Stimulated activated effector memory CD8-positive, alpha-beta T cell treated with anti-CD3 and anti-CD28 coated beads, Interleukin-12 subunit alpha, Interleukin-12 subunit beta, amount 100 ng/mL, for 72 hours (primary cell): ENCODE results near the gene KLHL29.

Source experiments
- ATAC-seq: fragments of 150-1000 bp; cut with Tn5 transposase; 2 replicates; pipeline ENCODE4 v1.10.0; 2021
- DNase-seq, 2 donors: peaks; one replicate each; pipeline ENCODE4 v3.0.0; 2021 to 2022; ENCODE audit warnings: low spot score in 2 of 2
- H3K27ac Mint-ChIP-seq: one replicate; pipeline ENCODE4 v1.8.0; 2022; ENCODE audit warnings: mild to moderate bottlenecking, mixed read lengths
- H3K36me3 Mint-ChIP-seq: one replicate; pipeline ENCODE4 v1.8.0; 2022; ENCODE audit warnings: mild to moderate bottlenecking, mixed read lengths
- H3K4me1 Mint-ChIP-seq: one replicate; pipeline ENCODE4 v1.8.0; 2022; ENCODE audit warnings: mixed read lengths
- H3K4me3 Mint-ChIP-seq: one replicate; pipeline ENCODE4 v1.8.0; 2022; ENCODE audit warnings: mild to moderate bottlenecking, mixed read lengths
- H3K9me3 Mint-ChIP-seq: one replicate; pipeline ENCODE4 v1.8.0; 2022; ENCODE audit warnings: mixed read lengths

The KLHL29 gene

GRCh38 chr2:23571527-23572282, 186.7 kb downstream of the KLHL29 start:
- ATAC-seq (no peak), DNase-seq (no peak)
- no peaks in the 10 kb centered on the region for H3K36me3 Mint-ChIP-seq
- no peak overlapping the region for H3K27ac Mint-ChIP-seq
- H3K4me1 Mint-ChIP-seq, result no peaks in the 10 kb centered on the region
- no peak overlapping the region for H3K4me3 Mint-ChIP-seq
- no peaks in the 10 kb centered on the region for H3K9me3 Mint-ChIP-seq

GRCh38 chr2:23574919-23575654, 190.1 kb downstream of the KLHL29 start:
- no peaks in the 10 kb centered on the region for H3K4me1 Mint-ChIP-seq
- no peak overlapping the region for H3K4me3 Mint-ChIP-seq
- H3K36me3 Mint-ChIP-seq, result no peaks in the 10 kb centered on the region
- H3K9me3 Mint-ChIP-seq, result no peaks in the 10 kb centered on the region
- DNase-seq (no peak), ATAC-seq (no peak)
- no peak overlapping the region for H3K27ac Mint-ChIP-seq

- Mint-ChIP-seq H3K4me1 (no peaks in the 10 kb centered on the region), H3K9me3 (no peaks in the 10 kb centered on the region), H3K4me3 (no peak overlapping the region), H3K36me3 (no peaks in the 10 kb centered on the region), H3K27ac (no peak overlapping the region)
- DNase-seq (no peak), ATAC-seq (no peak)
These were observed 194.1 kb downstream of the KLHL29 start for GRCh38 chr2:23578964-23579671.

DNA sequence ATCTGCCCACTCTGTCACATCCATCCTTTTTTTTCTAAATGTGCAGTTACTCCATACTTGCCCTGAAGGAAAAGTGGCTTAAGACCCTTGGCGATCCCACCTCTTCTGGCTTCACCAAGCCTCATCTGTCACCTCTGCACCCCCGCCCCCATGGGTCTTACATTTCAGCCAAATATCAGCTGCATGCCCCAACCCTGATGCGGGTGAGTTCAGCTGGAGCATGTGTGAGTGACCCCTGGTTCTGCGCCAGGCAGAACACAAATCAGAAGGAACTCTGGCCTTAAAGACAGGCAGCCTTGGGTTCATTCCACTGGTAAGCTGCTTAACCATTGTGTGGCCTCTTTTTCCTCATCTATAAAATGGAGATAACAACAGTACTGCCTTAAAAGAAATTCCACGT, 194.7 kb downstream of the KLHL29 start:
- no peak for DNase-seq
- no peaks in the 10 kb centered on the region for H3K36me3 Mint-ChIP-seq
- no peak for ATAC-seq
- H3K27ac Mint-ChIP-seq, result no peak overlapping the region
- no peaks in the 10 kb centered on the region for H3K4me1 Mint-ChIP-seq
- H3K4me3 Mint-ChIP-seq, result no peak overlapping the region
- H3K9me3 Mint-ChIP-seq, result no peaks in the 10 kb centered on the region

- ATAC-seq, result no peak
These were observed 198.5 kb downstream of the KLHL29 start for GRCh38 chr2:23583467-23583866.

GRCh38 chr2:23584054-23584745, 199.2 kb downstream of the KLHL29 start:
- Mint-ChIP-seq H3K36me3 (no peaks in the 10 kb centered on the region), H3K9me3 (no peaks in the 10 kb centered on the region), H3K4me3 (no peak overlapping the region), H3K27ac (no peak overlapping the region), H3K4me1 (no peaks in the 10 kb centered on the region)
- no peak for ATAC-seq
- DNase-seq, result no peak

More at GRCh38 chr2:23583467-23583866, 198.5 kb downstream of the KLHL29 start:
- H3K9me3 Mint-ChIP-seq, result no peaks in the 10 kb centered on the region
- H3K4me1 Mint-ChIP-seq, result no peaks in the 10 kb centered on the region
- H3K36me3 Mint-ChIP-seq, result no peaks in the 10 kb centered on the region
- no peak for DNase-seq
- H3K27ac Mint-ChIP-seq, result no peak overlapping the region
- H3K4me3 Mint-ChIP-seq, result no peak overlapping the region

DNA sequence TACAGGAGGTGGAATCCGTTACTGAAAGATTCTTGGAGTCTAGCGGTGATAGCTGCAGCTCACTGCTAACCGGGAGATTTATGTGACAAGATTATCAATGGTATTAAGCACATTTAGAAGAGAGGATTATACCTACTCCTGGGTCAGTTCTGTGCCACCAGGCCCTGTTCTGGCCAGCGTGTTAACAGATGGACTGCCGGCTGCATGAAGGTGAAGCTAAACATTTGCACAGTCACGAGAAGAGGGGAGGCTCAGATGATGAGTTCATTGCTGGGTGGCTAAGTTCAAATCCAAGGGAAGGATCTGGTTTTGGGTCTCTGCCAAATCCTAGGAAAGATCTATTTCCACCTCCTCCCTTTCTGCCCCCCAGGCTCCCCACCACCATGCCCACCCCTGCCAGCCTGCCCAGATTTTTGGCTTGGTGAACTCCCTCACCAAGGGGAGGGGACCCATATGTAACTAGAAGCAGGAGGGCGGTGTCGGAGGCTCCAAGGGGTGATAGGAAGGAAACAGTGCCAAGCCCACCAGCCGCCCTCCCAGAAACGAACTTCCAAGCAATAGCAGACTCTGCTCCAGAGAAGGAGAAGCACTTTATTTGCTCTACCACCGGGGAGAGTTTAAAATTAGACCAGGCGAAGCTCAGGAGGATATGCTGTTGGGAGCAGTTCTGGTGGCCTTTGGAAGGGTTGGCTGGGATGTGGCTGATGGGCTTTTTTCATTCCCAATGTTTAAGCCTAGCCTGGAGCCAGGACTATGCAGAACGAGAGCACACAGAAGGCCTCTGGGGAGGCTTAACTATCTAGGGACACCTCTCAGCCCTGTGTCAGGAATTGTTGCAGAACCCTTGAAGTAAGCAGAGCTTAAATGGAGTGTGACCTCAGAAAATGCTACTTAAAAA, 200.5 kb downstream of the KLHL29 start:
- H3K36me3 Mint-ChIP-seq, result no peaks in the 10 kb centered on the region
- H3K4me1 Mint-ChIP-seq, result no peaks in the 10 kb centered on the region
- no peak overlapping the region for H3K27ac Mint-ChIP-seq
- ATAC-seq, result no peak
- no peak for DNase-seq
- no peaks in the 10 kb centered on the region for H3K9me3 Mint-ChIP-seq
- H3K4me3 Mint-ChIP-seq, result no peak overlapping the region

DNA sequence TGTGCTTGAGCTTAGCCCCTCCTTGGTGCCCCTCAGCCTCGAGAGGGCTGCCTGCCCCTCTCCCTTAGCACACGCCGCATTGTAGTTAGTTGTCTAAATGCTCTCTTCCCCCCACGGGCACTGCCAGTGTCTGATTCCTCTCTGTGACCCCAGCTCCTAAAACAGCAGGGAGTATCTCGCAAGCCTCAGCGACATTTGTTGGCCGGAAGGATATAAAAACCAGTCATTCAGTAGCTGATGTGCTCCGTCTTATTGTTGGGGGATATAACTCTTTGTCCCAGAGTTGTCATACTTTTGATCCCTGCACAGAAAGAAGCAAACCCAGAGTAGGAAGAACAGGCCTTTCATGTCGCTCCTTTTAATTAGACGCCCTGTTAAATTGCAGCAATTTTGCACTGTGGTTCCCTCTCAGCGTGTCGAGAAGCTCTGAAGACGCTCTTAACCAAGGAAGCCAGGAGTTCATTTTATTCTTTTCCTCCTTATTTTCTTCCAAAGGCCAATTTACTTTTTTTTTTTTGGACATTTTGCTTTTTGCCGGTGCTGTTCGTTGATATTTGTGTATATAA, 201.8 kb downstream of the KLHL29 start:
- no peaks in the 10 kb centered on the region for H3K4me1 Mint-ChIP-seq
- H3K9me3 Mint-ChIP-seq, result no peaks in the 10 kb centered on the region
- no peak overlapping the region for H3K27ac Mint-ChIP-seq
- H3K4me3 Mint-ChIP-seq, result no peak overlapping the region
- DNase-seq (no peak), ATAC-seq (no peak)
- H3K36me3 Mint-ChIP-seq, result no peaks in the 10 kb centered on the region

GRCh38 chr2:23587341-23587880, 202.4 kb downstream of the KLHL29 start:
- ATAC-seq (no peak), DNase-seq (no peak)

GRCh38 chr2:23588106-23588505, 203.1 kb downstream of the KLHL29 start:
- no peak for ATAC-seq
- no peak overlapping the region for H3K4me3 Mint-ChIP-seq

More at GRCh38 chr2:23587341-23587880, 202.4 kb downstream of the KLHL29 start:
- no peaks in the 10 kb centered on the region for H3K4me1 Mint-ChIP-seq
- H3K9me3 Mint-ChIP-seq, result no peaks in the 10 kb centered on the region
- no peak overlapping the region for H3K4me3 Mint-ChIP-seq
- H3K36me3 Mint-ChIP-seq, result no peaks in the 10 kb centered on the region
- no peak overlapping the region for H3K27ac Mint-ChIP-seq

GRCh38 chr2:23588508-23589201, 203.7 kb downstream of the KLHL29 start:
- Mint-ChIP-seq H3K27ac (no peak overlapping the region), H3K36me3 (no peaks in the 10 kb centered on the region), H3K4me1 (no peaks in the 10 kb centered on the region), H3K9me3 (no peaks in the 10 kb centered on the region), H3K4me3 (no peak overlapping the region)
- ATAC-seq, result no peak
- DNase-seq, result no peak

More at GRCh38 chr2:23588106-23588505, 203.1 kb downstream of the KLHL29 start:
- Mint-ChIP-seq H3K27ac (no peak overlapping the region), H3K4me1 (no peaks in the 10 kb centered on the region), H3K9me3 (no peaks in the 10 kb centered on the region), H3K36me3 (no peaks in the 10 kb centered on the region)
- no peak for DNase-seq

DNA sequence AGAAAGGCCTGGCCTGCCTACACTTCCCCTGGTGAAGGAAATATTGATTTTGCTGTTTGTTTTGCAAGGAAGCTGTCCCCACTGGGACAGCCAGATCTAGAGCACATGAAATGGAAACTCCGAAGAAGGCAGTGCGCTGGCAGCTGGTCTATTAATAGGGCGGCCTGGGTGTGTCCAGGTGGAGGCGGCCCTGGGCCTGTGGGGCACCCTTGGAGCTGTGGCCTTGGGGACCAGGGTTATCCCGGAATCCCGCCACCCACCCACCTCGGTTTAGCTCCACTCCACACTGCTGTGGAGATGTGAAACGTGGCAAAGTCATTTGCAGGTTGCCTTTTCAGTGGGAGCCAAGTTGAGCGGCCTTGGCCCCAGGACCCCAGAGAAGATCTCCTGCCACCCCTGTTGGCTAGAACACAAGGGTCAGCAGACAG, 204.3 kb downstream of the KLHL29 start:
- no peak overlapping the region for H3K4me3 Mint-ChIP-seq
- no peaks in the 10 kb centered on the region for H3K4me1 Mint-ChIP-seq
- ATAC-seq (no peak), DNase-seq (no peak)
- no peak overlapping the region for H3K27ac Mint-ChIP-seq
- no peaks in the 10 kb centered on the region for H3K9me3 Mint-ChIP-seq
- no peaks in the 10 kb centered on the region for H3K36me3 Mint-ChIP-seq

- Mint-ChIP-seq H3K4me3 (no peak overlapping the region), H3K4me1 (no peaks in the 10 kb centered on the region), H3K9me3 (no peaks in the 10 kb centered on the region), H3K36me3 (no peaks in the 10 kb centered on the region), H3K27ac (no peak overlapping the region)
- DNase-seq, result no peak
- ATAC-seq, result no peak
These were observed 204.8 kb downstream of the KLHL29 start for GRCh38 chr2:23589739-23590138.
